Measurements from ENCODE around the gene APEX1.

- no peak for TF ChIP-seq EZH2 (IDR thresholded peaks at IDR 0.05; ENCODE audit: insufficient read depth, poor library complexity, severe bottlenecking)
- no peak for TF ChIP-seq EZH2phosphoT487 (IDR thresholded peaks at IDR 0.05; ENCODE audit: insufficient read depth, low read depth)
Observed at GRCh38 chr14:20421267-20421666, 33.8 kb upstream of the APEX1 start.

All from GM23248 (cell line).